ENCODE data around the gene TTLL12.

DNA sequence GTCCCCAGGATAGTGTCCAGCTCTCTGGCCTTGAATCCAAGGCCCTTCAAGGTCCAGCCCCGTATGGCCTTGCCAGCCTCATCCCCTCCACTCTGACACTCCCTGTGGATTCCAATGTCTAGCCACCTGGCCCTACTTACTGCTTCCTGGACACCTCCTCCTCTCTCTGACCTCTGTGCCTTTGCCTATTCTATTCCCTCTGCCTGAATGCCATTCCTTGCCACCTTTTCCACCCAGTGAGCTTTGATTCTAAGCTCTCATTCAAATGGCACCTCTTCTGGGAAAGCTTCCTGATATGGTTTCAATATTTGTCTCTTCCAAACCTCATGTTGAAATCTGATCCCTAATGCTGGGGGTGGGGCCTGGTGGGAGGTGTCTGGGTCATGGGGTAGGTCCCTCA, 31.9 kb upstream of the TTLL12 start:
- TF ChIP-seq, protein P1, sequence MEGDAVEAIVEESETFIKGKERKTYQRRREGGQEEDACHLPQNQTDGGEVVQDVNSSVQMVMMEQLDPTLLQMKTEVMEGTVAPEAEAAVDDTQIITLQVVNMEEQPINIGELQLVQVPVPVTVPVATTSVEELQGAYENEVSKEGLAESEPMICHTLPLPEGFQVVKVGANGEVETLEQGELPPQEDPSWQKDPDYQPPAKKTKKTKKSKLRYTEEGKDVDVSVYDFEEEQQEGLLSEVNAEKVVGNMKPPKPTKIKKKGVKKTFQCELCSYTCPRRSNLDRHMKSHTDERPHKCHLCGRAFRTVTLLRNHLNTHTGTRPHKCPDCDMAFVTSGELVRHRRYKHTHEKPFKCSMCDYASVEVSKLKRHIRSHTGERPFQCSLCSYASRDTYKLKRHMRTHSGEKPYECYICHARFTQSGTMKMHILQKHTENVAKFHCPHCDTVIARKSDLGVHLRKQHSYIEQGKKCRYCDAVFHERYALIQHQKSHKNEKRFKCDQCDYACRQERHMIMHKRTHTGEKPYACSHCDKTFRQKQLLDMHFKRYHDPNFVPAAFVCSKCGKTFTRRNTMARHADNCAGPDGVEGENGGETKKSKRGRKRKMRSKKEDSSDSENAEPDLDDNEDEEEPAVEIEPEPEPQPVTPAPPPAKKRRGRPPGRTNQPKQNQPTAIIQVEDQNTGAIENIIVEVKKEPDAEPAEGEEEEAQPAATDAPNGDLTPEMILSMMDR (IDR thresholded peaks at IDR 0.05; ENCODE audit: insufficient read depth, low read length, poor library complexity, severe bottlenecking), result no peak
- TF ChIP-seq EZH2phosphoT487 (conservative IDR thresholded peaks at IDR 0.05; ENCODE audit: low read length), result no peak

Measured in SU-DHL-6 (cell line).